GM21825 (cell line): ENCODE measurements around the gene RHOA.
"Not testable (repeated sequence)": the region's sequence is repeated elsewhere in the genome, so short reads cannot be mapped to it uniquely, and the experiment has no call there.

Experiments used
- ATAC-seq: cut with Tn5 transposase; IDR thresholded peaks from one replicate; pipeline ENCODE4 v1.9.1; 2021; ENCODE audit warnings: mild to moderate bottlenecking, moderate library complexity; ENCODE audit not compliant: unreplicated experiment

The RHOA gene

DNA sequence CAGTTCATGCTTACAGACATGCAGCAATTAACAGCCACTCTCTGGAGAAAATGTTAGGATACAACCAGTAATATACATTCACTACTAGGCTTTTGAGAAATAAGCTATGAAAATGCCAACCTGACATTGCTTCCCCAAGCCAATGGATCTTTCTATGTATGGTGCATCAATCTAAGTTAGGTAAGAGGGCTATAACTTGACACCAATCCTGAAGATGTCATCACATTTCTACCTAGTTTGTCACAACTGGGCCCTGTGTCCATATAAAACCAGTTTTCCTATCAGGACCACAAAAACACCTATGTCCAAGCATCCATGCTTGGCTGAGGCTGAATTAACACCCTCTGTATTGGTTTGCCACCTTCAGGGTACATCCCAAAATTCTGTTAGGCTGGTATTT, 39.8 kb downstream of the RHOA start:
- no peak for ATAC-seq

DNA sequence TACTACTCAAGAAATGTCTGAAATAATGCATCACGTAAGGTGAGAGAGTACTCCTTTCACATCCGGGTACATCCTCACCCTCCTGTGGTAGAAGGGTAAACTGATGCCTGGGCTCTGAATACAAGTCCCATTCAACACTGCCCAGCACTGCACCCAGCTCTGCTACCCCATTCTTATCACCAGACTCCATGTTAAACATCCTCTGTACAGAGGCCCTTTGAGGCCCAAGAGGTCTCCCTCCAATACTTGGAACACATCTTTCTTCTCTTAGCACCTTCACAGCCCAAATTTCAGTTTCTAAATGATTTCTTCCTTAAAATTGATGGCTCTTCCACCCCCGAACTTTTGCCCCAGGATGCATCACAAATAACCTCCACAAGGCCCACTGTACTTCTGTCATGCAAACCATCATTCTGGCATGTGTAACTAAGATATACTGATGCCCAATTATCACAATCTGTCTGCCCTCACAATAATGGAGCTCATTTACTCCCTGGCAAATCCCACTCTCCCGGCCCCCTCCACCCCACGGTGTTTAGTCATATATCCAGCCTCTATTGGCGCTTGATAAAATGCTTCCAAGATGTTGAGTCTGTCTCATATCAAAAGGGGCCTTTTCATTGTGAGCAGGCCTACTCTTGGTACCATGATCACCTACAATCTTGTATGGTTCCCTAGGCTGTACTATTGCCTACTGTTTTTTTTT, 41.0 kb downstream of the RHOA start:
- no peak for ATAC-seq

DNA sequence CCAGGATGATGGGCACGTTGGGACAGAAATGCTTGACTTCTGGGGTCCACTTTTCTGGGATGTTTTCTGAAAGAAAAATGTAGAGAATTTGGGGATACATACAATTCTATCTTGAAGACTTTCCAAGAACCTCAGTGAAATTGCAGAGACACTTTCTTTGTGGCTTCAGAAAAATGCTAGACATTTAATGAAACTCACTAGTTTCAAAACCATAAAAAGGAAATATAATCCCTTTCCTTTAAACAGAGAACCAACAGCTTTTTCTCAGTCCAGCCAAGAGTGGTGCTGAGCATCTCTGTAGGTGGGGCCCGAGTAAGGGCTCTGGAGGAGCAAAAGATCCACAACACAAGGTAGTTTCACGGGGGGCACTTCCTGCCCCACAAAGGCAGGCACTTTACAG, 49.2 kb downstream of the RHOA start:
- no peak for ATAC-seq

DNA sequence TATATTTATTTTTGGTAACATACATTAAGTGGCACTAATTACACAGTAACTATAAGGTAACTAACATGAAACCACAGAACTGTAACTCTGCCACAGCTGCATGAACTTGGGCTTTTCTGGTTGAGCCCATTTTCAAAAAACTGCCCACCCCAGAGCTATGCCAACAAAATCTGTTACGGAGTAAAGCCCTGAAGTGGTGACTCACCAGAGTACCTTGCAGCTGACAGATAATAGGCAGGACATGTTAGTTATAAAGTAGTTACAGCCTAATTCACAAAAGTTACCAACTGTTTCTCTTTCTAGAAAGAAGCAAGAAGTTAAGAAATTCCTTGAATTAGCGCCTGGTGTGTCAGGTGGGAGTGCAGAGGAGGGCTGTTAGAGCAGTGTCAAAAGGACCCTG, 52.2 kb downstream of the RHOA start:
- ATAC-seq, result no peak

DNA sequence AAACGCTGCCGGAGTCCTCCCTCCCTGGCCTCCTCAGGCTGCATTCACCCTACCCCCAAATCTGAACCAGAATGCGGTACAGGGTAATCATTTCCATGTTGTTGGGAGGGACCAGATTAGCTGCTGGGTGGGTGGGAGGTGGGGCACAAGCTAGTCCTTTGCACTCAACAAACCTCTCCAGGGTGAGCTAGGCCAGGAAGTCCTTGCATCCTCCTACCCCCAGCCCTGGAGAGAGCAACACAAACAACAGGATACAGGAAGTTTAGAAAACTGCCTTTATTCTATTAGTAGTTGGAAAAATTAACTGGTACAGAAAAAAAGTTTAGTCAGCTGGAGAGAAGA, 52.9 kb downstream of the RHOA start:
- peak; percentile 14 for ATAC-seq

DNA sequence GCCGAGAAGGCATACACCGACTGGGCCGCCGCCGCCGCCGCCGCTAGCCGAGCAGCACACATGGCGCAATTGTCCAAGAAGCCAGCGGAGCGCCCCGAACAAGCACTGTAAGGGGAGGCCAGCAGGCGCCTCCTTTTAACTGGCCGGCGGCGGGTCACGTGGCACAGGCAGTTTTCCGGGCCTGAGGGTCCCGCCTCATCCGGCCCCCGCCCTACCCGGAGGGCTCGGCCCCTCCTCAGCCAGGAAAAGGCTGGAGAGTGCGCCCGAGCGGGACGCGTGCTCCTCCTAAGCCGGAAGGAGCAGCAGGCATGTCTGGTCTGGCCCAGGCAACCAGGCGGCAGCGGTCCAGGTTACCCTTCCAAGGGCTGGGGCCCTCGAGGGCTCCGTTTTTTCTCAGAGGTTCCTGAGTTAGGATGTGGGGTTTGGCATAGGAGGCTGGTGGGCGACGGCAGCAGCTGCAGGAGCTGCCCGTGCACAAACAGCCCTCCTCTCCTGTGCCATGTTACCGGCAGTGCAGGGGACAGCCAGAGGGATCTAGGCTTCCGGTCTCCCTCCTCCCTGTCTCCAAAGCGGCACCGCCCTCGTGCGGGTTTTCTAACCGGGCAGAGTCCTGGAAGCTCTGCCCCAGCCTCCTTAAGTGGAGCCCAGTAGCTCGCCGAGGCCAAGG, 53.4 kb downstream of the RHOA start, which contains the start of gene GPX1:
Gene GPX1, minus strand, starts transcription at position 137 of the 667 bp plus-strand sequence. Its CDS starts 75 bp downstream, at position 62.
- peak; percentile 86 for ATAC-seq

DNA sequence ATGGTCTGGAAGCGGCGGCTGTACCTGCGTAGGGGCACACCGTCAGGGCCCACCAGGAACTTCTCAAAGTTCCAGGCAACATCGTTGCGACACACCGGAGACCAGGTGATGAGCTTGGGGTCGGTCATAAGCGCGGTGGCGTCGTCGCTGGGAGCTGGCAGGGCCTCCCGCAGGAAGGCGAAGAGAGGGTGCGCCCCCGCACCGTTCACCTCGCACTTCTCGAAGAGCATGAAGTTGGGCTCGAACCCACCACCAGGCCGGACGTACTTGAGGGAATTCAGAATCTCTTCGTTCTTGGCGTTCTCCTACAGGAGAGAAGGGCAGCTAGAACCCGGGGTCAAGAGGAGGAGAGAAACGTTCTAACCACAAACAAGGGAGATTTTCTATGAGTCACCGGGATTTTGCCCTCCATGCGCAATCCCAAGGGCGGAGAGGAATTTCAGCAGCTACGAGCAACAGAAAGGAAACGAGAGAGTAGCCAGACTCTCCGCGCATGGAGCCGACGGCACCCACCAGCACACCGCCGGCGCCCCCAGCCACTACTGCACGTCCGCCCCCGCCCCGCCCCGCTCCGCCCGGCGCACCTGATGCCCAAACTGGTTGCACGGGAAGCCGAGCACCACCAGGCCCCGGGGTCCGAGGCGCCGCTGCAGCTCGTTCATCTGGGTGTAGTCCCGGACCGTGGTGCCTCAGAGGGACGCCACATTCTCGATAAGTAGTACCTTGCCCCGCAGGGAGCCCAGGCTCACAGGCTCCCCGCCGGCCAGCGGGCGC, 54.1 kb downstream of the RHOA start:
- not testable (repeated sequence) for ATAC-seq

DNA sequence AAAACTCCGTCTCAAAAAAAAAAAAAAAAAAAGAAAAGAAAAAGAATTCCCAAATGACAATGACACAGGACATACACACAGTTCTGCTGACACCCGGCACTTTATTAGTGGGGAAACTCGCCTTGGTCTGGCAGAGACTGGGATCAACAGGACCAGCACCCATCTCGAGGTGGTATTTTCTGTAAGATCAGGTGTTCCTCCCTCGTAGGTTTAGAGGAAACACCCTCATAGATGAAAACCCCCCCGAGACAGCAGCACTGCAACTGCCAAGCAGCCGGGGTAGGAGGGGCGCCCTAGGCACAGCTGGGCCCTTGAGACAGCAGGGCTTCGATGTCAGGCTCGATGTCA, 54.7 kb downstream of the RHOA start:
- ATAC-seq, result not testable (repeated sequence)

DNA sequence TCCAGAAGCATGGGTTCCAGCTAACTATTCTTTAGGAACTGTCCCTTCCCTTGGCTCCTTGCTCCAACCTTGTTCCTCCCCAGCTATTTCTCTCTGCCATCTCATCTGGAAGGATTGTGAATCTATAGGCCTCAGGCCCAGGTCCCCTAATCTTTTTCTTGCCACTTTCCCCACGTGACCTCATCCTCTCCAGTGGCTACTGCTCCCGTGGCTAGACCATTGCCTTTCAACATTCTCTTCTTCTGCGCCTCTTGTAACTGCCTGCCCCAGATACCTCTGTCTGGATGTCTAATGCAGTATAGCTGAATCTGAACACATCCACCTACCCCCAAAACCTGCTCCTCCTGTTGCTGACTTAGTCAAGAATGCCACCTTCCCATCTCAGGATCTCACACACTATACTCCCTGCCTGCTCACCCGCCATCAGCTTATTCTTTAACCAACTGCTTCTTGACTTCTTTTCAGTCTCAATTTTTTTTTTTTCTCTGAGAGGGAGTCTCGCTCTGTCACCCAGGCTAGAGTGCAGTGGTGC, 58.8 kb downstream of the RHOA start:
- ATAC-seq, result no peak

DNA sequence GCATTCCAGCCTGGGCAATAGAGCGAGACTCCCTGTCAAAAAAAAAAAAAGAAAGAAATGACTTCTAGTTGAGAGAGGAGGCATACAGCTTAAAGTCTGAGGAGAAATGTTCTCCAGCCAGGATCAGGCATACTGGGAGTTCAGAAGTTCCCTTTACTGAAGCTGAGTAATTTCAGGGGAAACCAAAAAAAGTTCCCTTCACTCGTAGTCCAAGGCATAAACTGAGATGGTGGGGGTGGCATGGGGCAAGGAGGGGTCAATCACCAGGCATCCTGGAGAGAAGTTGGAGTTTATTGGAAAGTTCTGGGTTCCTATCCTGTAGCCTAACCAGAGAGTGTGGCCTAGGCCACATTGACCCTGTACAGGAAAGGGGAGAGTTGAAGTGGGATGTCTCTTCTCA, 59.5 kb downstream of the RHOA start:
- ATAC-seq, result no peak

DNA sequence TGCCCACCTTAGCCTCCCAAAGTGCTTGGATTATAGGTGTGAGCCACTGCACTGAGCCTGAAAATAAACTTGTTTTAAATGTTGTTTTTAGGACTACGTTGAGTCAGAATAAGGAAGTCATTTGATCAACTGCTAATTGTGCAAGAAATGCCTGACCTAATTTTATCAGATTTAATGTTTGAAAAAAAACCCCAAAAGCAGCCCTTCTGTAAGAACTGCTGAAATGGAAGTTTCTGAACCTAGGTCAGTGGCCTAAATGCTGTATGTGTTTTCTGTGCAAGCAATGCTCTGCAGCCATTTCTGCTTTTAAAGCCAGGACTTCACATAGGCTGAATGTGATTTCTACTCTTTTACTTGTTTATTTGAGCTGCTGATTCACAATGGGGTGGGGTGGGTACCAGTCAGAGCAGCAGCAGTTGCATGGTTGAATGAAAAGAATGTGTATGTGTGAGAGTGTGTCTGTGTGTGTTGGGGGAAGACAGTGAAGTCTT, 60.2 kb downstream of the RHOA start:
- no peak for ATAC-seq

DNA sequence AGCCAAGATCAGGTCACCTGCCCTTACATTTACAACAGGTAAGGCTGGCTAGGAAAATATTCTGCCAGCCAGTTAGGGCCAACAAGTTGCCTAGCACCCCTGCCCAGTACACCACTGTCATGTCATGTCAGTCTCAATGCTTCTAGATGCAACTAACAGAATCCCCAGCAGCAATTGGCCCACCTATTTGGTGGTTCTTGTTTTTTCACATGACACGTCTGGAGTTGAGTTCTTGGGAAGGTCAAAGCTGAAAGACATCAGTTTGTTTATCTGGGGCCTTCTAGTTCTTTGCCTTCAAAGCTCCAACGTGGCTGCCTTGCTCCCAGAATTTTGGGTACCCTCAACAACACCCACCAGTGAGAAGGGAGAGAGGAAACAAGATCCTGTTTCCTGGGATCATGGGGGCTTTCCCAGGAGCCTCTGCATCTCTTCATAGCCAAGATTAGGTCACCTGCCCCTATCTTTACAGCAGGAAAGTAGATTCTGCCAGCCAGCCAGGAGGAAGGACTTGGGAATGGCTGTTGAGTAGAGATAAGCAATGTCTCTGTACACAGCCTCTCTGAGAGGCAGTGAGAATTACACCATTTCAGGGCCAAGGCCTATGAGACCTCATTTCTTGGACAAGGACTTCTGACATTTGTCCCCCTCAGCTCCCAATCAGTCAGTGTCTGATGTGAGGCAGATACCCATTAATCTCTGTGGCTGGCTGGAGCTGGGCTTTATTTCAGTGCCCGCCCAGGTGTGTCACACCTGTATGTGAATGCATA, 62.2 kb downstream of the RHOA start:
- ATAC-seq, result no peak

DNA sequence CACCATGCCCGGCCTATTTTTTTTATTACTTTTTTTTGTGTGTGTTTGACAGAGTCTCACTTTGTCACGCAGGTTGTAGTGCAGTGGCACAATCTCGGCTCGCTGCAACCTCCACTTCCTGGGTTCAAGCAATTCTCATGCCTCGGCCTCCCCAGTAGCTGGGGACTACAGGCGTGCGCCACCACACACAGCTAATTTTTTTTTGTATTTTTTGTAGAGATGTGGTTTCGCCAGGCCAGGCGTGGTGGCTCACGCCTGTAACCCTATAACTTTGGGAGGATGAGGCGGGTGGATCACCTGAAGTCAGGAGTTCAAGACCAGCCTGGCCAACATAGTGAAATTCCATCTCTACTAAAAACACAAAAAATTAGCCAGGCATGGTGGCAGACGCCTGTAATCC, 63.4 kb downstream of the RHOA start:
- ATAC-seq, result not testable (repeated sequence)

DNA sequence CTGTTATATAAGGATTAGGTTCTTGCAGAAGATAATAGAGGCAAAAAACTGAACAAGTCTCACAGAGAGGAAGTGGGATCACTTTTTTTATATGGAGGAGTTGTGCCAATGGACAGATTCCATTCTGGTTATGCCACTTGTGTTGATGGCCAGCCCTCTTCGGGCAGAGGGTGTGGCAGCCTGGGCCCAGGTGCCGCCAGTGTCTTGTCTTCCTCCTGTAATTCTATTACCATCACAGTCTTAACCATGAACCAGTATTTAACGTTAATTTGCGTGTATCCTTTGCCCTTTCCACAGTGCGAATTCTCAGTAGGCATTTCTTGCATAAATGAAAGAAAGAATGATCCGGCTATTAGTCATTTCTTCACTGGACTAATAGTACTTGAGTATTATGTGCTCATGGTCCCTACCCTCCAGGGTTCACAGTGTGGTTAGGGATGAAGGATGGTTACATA, 65.0 kb downstream of the RHOA start:
- no peak for ATAC-seq

DNA sequence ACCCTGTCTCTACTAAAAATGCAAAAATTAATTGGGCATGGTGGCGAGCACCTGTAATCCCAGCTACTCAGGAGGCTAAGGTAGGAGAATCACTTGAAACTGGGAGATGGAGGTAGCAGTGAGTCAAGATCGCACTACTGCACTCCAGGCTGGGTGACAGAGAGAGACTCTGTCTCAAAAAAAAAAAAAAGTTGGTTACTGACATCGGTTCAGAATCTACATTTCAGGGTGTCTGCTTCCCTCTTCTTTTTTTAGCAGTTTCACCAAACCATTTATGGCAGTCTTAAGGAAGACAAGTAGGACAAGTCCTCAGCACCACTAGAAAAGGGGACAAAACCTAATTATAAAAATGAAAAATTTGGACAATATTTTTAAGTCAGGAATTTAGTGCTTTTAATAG, 68.6 kb downstream of the RHOA start:
- ATAC-seq, result no peak

DNA sequence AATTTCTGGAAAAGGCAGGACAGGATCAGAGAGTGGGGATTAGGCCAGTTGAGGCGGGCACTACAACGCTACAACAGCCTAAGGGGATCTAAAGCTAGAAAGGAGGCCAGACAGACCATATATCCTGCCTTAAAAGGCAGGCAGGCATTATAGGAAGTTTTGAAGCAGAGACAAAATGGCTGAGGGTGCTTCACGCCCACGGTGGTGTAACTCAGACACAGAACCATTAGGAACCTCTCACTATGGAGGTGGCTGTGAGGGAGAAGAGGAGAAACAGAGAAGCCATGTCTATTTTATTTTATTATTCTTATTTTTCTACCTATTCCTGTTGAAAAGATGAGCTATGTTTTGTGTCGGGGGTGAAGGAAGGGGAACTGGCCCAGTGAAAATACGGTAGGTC, 69.8 kb downstream of the RHOA start:
- no peak for ATAC-seq

DNA sequence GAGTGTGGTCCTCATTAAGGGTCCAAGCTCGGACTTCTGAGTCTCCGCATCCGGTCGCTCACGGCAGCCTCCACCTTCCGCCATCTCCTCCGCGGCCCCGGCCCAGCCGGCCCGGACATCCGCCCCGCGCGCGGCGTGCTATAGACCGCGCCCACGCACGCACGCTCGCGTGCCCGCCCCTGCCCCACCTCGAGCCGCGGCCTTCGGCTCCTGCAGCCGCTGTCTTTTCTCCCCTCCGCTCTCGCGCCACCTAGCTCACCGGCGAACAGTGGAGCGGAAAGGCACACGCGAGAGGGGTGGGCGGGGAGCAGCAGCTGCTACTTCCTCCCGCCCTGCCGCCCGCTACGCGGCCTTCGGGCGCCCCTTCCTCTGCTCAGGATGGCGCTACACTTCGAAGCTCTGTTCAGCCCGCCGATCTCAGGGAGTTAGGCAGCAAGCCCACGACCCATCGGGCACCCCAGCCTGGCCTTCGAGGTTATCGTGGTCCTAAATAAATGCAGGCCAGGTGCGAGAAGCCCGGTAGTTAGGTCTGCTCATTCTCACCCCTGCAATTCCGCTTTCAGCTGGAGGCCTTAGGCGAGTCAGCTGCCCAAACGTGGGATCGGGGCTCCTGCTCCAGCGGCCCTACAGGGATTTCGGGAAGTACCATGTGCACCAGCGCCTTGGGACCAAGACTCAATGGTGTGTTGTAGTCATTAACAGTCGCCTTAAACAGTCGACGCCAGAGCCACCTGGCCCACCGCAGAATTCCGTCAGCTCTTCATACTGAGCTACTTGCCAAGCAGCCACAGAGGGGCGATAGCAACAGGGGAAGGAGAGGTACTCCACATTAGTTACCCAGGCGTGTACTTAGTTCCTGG, 71.6 kb downstream of the RHOA start, which contains the start of gene USP4:
Gene USP4, minus strand, starts transcription at position 113 of the 860 bp plus-strand sequence. Its CDS starts 29 bp downstream, at position 84.
- peak; percentile 87 for ATAC-seq

DNA sequence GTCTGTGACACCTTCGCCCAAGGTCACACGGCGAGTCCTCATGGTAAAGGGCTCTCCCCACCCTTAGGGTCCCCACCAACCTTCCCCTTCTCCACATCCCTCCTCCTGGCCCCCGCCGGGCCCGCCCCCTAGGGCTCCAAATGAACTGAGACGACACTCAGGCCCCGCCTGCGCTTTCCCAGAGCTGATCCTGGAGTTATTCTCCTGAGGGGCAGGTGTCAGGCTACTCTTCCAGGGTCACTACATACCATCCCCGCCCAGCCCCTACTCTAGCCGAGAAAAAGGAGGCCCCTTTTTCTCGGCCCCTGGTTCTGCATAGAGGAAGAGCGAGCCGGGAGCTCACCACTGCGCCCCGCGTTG, 72.2 kb downstream of the RHOA start:
- ATAC-seq, result peak; percentile 10

DNA sequence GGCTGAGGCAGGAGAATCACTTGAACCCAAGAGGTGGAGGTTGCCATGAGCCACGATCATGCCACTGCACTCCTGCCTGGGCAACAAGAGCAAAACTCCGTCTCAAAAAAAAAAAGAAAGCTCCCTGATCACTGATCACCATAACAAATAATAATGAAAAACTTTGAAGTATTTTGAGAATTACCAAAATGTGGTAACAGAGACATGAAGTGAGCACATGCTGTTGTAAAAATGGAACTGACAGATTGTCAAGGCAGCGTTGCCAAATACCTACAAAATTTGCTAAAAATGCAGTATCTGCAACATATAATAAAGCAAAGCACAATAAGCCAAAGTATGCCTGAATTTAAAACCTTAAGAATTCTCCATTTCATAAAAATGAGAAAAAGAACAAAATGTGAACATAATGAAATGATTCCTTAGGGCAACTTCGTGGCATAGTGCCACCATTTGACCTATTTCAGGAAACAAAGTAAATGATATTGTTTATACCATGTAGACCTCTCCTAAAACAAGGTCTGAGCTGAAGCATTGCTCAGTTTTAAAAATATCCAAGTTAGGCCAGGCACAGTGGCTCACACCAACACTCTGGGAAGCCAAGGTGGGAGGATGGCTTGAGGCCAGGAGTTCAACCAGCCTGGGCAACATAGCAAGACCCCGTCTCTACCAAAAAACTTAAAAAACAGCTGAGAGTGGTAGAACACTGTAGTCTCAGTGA, 77.7 kb downstream of the RHOA start:
- no peak for ATAC-seq
